ENCODE data around the gene FADS1.

GRCh38 chr11:61853698-61854169 is 36.9 kb upstream of the FADS1 start:
- TF ChIP-seq CTCF (IDR thresholded peaks at IDR 0.05; ENCODE audit: low read depth, low read length, poor library complexity, severe bottlenecking) (no peak), EZH2phosphoT487 (IDR thresholded peaks at IDR 0.05; ENCODE audit: borderline replicate concordance, low read length) (no peak)
